DND-41 (cell line): ENCODE data around the gene SYNE3.

Source experiments
- ATAC-seq: fragments of 200-7000 bp; cut with Tn5 transposase; 3 replicates; pipeline ENCODE4 v1.9.1; 2021; ENCODE audit warnings: low read depth; ENCODE audit not compliant: insufficient read depth
- DNase-seq: peaks from one replicate; pipeline ENCODE4 v3.0.0-alpha.2; 2020
- H2AFZ ChIP-seq: 2 replicates; pipeline ENCODE4 v1.6.0; 2012; ENCODE audit warnings: low read depth, low read length
- H3K27ac ChIP-seq: 2 replicates; pipeline ENCODE4 v1.5.1; 2012; ENCODE audit warnings: low read length, inconsistent platforms
- H3K27me3 ChIP-seq: fragments of 200-600 bp; sonication (generic); 2 replicates; pipeline ENCODE4 v1.6.0; 2012; ENCODE audit warnings: low read length, mild to moderate bottlenecking, inconsistent platforms; ENCODE audit not compliant: insufficient read depth, poor library complexity
- H3K36me3 ChIP-seq: 2 replicates; pipeline ENCODE4 v1.5.1; 2012; ENCODE audit warnings: low read length, inconsistent platforms; ENCODE audit not compliant: insufficient read depth
- H3K4me1 ChIP-seq: 2 replicates; pipeline ENCODE4 v1.5.1; 2012; ENCODE audit warnings: mild to moderate bottlenecking, low read length; ENCODE audit not compliant: insufficient read depth
- H3K4me2 ChIP-seq: 2 replicates; pipeline ENCODE4 v1.6.0; 2012; ENCODE audit warnings: mild to moderate bottlenecking, moderate library complexity, low read length, inconsistent platforms; ENCODE audit not compliant: insufficient read depth
- H3K4me3 ChIP-seq, 2 experiments: fragments of 200-600 bp in 1 of 2; shearing (Covaris generic) in 1 of 2; 2 replicates each; pipeline ENCODE4 v1.5.1; 2012 to 2016; ENCODE audit warnings: inconsistent platforms in 2 of 2, low read length in 2 of 2, mild to moderate bottlenecking in 2 of 2, low read depth in 1 of 2, moderate library complexity in 1 of 2
- H3K79me2 ChIP-seq: 2 replicates; pipeline ENCODE4 v1.6.0; 2012; ENCODE audit warnings: low read length, inconsistent platforms; ENCODE audit not compliant: insufficient read depth
- H3K9ac ChIP-seq: 2 replicates; pipeline ENCODE4 v1.6.0; 2012; ENCODE audit warnings: low read depth, mild to moderate bottlenecking, inconsistent platforms, low read length, moderate library complexity
- H3K9me3 ChIP-seq: 2 replicates; pipeline ENCODE4 v1.5.1; 2012; ENCODE audit warnings: low read length, moderate library complexity, mild to moderate bottlenecking, inconsistent platforms; ENCODE audit not compliant: insufficient read depth, severe bottlenecking
- H4K20me1 ChIP-seq: 2 replicates; pipeline ENCODE4 v1.6.0; 2012; ENCODE audit warnings: low read length; ENCODE audit not compliant: insufficient read depth
- EZH2 ChIP-seq: IDR thresholded peaks from 3 replicates; pipeline ENCODE4 v1.6.1; 2012; ENCODE audit warnings: borderline replicate concordance, low read depth, mild to moderate bottlenecking, moderate library complexity, low read length, inconsistent platforms; ENCODE audit not compliant: severe bottlenecking
- TF ChIP-seq, protein P1 (sequence below): IDR thresholded peaks from 2 replicates; pipeline ENCODE4 v1.5.1; 2012; ENCODE audit warnings: borderline replicate concordance, low read length, moderate library complexity, mild to moderate bottlenecking; ENCODE audit not compliant: poor library complexity, severe bottlenecking; ENCODE audit errors: extremely low read depth

Gene SYNE3

DNA sequence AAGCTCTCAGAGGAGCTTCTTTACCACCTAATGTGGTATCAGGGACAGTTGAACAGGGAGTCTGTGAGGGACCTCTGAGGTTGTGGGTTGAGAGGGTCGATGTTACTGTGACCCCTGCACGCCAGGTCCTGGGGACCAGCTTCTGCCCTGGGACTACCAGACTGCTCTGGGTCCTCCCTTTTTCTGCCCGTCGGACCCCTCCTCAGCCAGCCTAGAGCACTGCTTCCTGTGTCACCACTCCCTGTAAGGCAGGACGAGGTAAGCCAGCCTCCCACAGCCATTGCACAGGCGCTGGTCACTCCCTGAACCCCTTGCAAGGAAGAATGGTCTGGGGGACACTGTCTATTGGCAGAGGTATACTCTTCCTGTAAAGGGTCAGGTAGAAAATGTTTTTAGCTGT, 38.1 kb downstream of the SYNE3 start:
- H4K20me1 ChIP-seq, result no peaks in the 10 kb centered on the region; the same call in 1 of the 2 replicates
- H3K9me3 ChIP-seq, result no peaks in the 10 kb centered on the region
- ATAC-seq (no peak), DNase-seq (no peak)
- no peaks in the 10 kb centered on the region for H3K79me2 ChIP-seq
- no peak overlapping the region for H2AFZ ChIP-seq
- no peak overlapping the region for H3K9ac ChIP-seq
- TF ChIP-seq EZH2, result no peak
- TF ChIP-seq, protein P1, sequence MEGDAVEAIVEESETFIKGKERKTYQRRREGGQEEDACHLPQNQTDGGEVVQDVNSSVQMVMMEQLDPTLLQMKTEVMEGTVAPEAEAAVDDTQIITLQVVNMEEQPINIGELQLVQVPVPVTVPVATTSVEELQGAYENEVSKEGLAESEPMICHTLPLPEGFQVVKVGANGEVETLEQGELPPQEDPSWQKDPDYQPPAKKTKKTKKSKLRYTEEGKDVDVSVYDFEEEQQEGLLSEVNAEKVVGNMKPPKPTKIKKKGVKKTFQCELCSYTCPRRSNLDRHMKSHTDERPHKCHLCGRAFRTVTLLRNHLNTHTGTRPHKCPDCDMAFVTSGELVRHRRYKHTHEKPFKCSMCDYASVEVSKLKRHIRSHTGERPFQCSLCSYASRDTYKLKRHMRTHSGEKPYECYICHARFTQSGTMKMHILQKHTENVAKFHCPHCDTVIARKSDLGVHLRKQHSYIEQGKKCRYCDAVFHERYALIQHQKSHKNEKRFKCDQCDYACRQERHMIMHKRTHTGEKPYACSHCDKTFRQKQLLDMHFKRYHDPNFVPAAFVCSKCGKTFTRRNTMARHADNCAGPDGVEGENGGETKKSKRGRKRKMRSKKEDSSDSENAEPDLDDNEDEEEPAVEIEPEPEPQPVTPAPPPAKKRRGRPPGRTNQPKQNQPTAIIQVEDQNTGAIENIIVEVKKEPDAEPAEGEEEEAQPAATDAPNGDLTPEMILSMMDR, result no peak
- H3K27me3 ChIP-seq, result no peaks in the 10 kb centered on the region
- H3K4me1 ChIP-seq, result no peaks in the 10 kb centered on the region
- H3K27ac ChIP-seq, result no peak overlapping the region
- no peaks in the 10 kb centered on the region for H3K36me3 ChIP-seq
- no peak overlapping the region for H3K4me3 ChIP-seq
- H3K4me2 ChIP-seq, result no peak overlapping the region

DNA sequence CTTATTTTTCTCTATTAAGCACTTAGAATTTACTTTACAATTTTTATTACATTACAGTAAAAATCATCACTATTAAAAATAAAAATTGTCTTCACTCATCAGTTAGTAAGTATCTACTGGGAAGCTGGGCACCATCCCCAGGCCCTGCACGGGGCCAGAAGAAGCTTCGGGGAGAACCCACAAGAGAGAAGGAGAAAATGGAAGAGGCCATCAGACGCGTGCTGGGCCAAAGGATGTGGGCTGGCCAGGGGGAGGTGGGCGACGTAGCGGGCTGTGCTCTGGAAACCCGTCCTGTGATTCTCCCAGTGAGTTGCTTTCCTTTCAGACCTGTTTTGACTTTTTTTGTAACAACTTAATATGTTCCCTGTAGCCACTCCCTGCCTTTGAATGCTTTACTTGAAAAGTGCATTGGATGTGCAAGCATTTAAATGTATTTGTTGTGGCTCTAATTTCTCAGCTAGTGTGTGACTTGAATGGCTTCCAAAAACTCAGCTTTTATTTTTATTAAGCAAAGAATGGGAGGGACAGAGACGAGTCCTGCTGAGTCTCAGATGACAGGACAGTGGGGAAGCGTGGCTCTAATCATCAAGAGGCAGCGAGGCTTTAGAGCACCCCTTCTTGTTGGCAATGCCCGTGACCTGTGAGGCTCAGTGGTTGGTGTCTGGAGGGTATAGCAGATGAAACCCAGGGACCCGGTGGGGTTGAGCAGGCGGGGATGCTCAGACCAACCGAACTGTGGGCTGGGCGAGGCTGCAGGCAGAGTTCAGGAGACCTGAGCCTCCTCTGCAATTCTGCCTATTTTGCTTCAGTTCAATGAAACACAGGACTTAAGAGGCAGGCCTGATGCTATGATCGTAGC, 38.8 kb downstream of the SYNE3 start:
- Histone ChIP-seq H3K9ac (no peak overlapping the region), H3K9me3 (no peaks in the 10 kb centered on the region), H2AFZ (no peak overlapping the region), H4K20me1 (no peaks in the 10 kb centered on the region; the same call in 1 of the 2 replicates), H3K79me2 (no peaks in the 10 kb centered on the region), H3K36me3 (no peaks in the 10 kb centered on the region), H3K27me3 (no peaks in the 10 kb centered on the region), H3K4me1 (no peaks in the 10 kb centered on the region), H3K27ac (no peak overlapping the region), H3K4me2 (no peak overlapping the region), H3K4me3 (no peak overlapping the region)
- no peak for ATAC-seq
- TF ChIP-seq, protein P1, result no peak
- DNase-seq, result no peak

DNA sequence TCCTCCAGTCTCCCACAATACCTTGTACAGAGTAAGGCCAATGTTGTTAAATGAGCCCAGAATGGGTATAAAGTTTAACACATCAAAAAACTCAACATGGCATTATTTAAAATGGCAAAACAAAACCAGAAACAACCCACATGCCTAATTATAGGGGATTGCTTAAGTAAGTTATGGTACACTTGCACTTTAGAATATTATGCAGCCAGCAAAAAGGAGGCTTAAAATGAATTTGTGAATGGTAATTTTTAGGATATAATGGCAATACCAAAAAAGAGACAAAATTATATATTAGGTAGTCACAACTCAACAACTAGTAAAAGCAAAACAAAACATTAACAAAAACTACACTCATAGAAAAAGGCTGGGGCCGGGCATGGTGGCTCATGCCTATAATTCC, 39.7 kb downstream of the SYNE3 start:
- Histone ChIP-seq H3K79me2 (no peaks in the 10 kb centered on the region), H3K27me3 (no peaks in the 10 kb centered on the region), H4K20me1 (no peaks in the 10 kb centered on the region; the same call in 1 of the 2 replicates), H2AFZ (no peak overlapping the region), H3K27ac (no peak overlapping the region), H3K9me3 (no peaks in the 10 kb centered on the region), H3K9ac (no peak overlapping the region), H3K4me1 (no peaks in the 10 kb centered on the region), H3K36me3 (no peaks in the 10 kb centered on the region), H3K4me3 (no peak overlapping the region), H3K4me2 (no peak overlapping the region)
- ATAC-seq (no peak), DNase-seq (no peak)
- TF ChIP-seq, protein P1, result no peak
- no peak for TF ChIP-seq EZH2
